Activated CD8-positive, alpha-beta memory T cell treated with anti-CD3 and anti-CD28 coated beads, Interleukin-2, amount 50 U/mL, for 48 hours (primary cell): ENCODE measurements around the gene SHMT1.
"Not testable (repeated sequence)": the region's sequence is repeated elsewhere in the genome, so short reads cannot be mapped to it uniquely, and the experiment has no call there.

Source experiments
- DNase-seq: peaks from one replicate; pipeline ENCODE4 v3.0.0-alpha.2; 2020

The SHMT1 gene

GRCh38 chr17:18363101-18364049, at the start of gene SHMT1:
Gene SHMT1, minus strand, starts transcription at chr17:18363550. Its CDS starts 7,569 bp downstream, at chr17:18355981.
- peak; percentile 95 for DNase-seq

GRCh38 chr17:18412001-18412538, 48.7 kb upstream of the SHMT1 start:
- DNase-seq = not testable (repeated sequence)

GRCh38 chr17:18411377-18411864, 48.1 kb upstream of the SHMT1 start:
- DNase-seq = peak; percentile 63

- DNase-seq = not testable (repeated sequence)
Observed at GRCh38 chr17:18410736-18411135, 47.4 kb upstream of the SHMT1 start.

- DNase-seq = not testable (repeated sequence)
Observed at GRCh38 chr17:18409321-18409720, 46.0 kb upstream of the SHMT1 start.

- not testable (repeated sequence) for DNase-seq
Observed at GRCh38 chr17:18408906-18409305, 45.6 kb upstream of the SHMT1 start.

- DNase-seq = not testable (repeated sequence)
Observed at GRCh38 chr17:18403604-18404003, 40.3 kb upstream of the SHMT1 start.

- DNase-seq = not testable (repeated sequence)
Observed at GRCh38 chr17:18403166-18403565, 39.8 kb upstream of the SHMT1 start.

- not testable (repeated sequence) for DNase-seq
Observed at GRCh38 chr17:18401872-18402590, 38.7 kb upstream of the SHMT1 start.

GRCh38 chr17:18388728-18389127, 25.4 kb upstream of the SHMT1 start:
- not testable (repeated sequence) for DNase-seq

GRCh38 chr17:18388266-18388665, 24.9 kb upstream of the SHMT1 start:
- not testable (repeated sequence) for DNase-seq

- DNase-seq = not testable (repeated sequence)
Observed at GRCh38 chr17:18387583-18387982, 24.2 kb upstream of the SHMT1 start.

GRCh38 chr17:18384271-18384670, 20.9 kb upstream of the SHMT1 start:
- DNase-seq = not testable (repeated sequence)

GRCh38 chr17:18383079-18383481, 19.7 kb upstream of the SHMT1 start:
- DNase-seq = not testable (repeated sequence)

- no peak for DNase-seq
Observed at GRCh38 chr17:18382441-18383078, 19.2 kb upstream of the SHMT1 start.

GRCh38 chr17:18381953-18382245, 18.5 kb upstream of the SHMT1 start:
- no peak for DNase-seq

- DNase-seq = no peak
Observed at GRCh38 chr17:18381158-18381952, 18.0 kb upstream of the SHMT1 start.

- DNase-seq = no peak
Observed at GRCh38 chr17:18380471-18381157, 17.3 kb upstream of the SHMT1 start.

- no peak for DNase-seq
Observed at GRCh38 chr17:18379246-18380146, 16.1 kb upstream of the SHMT1 start.

GRCh38 chr17:18378614-18379013, 15.3 kb upstream of the SHMT1 start:
- DNase-seq = not testable (repeated sequence)

GRCh38 chr17:18378205-18378505, 14.8 kb upstream of the SHMT1 start:
- DNase-seq = no peak
